Urothelium cell line (cell line): ENCODE measurements around the gene CARS2.
"Not testable (repeated sequence)": the region's sequence is repeated elsewhere in the genome, so short reads cannot be mapped to it uniquely, and the experiment has no call there.

Experiments used
- DNase-seq: peaks from one replicate; pipeline ENCODE4 v3.0.0; 2011; ENCODE audit warnings: low spot score, mixed read lengths
- FAIRE-seq: peaks from 2 replicates; lab custom pipeline; 2011; peaks lifted over from hg19 to GRCh38; lab: Jason Lieb, UNC

CARS2 gene

GRCh38 chr13:110706570-110707372, 855 bp upstream of the CARS2 start:
- FAIRE-seq, result no peak
- no peak for DNase-seq

GRCh38 chr13:110705356-110705825, 525 bp downstream of the CARS2 start:
- DNase-seq (no peak), FAIRE-seq (no peak)

GRCh38 chr13:110702591-110703526, 3.1 kb downstream of the CARS2 start:
- DNase-seq (no peak), FAIRE-seq (no peak)

GRCh38 chr13:110702089-110702488, 3.8 kb downstream of the CARS2 start:
- no peak for FAIRE-seq
- no peak for DNase-seq

- not testable (repeated sequence) for FAIRE-seq, DNase-seq
Measured at GRCh38 chr13:110701061-110701460, 4.9 kb downstream of the CARS2 start.

- DNase-seq (no peak), FAIRE-seq (no peak)
Measured at GRCh38 chr13:110700641-110701040, 5.3 kb downstream of the CARS2 start.

GRCh38 chr13:110700186-110700585, 5.7 kb downstream of the CARS2 start:
- DNase-seq, result no peak
- FAIRE-seq, result no peak

- FAIRE-seq, result no peak
Measured at GRCh38 chr13:110699148-110700145, 6.5 kb downstream of the CARS2 start.

GRCh38 chr13:110698689-110699088, 7.2 kb downstream of the CARS2 start:
- no peak for DNase-seq
- no peak for FAIRE-seq

More at GRCh38 chr13:110699148-110700145, 6.5 kb downstream of the CARS2 start:
- no peak for DNase-seq

- no peak for FAIRE-seq
- DNase-seq, result no peak
Measured at GRCh38 chr13:110697842-110698241, 8.1 kb downstream of the CARS2 start.

GRCh38 chr13:110696776-110697175, 9.1 kb downstream of the CARS2 start:
- no peak for DNase-seq
- no peak for FAIRE-seq

- not testable (repeated sequence) for DNase-seq, FAIRE-seq
Measured at GRCh38 chr13:110695774-110696173, 10.1 kb downstream of the CARS2 start.

GRCh38 chr13:110690516-110690915, 15.4 kb downstream of the CARS2 start:
- DNase-seq, result no peak
- no peak for FAIRE-seq

GRCh38 chr13:110689711-110690110, 16.2 kb downstream of the CARS2 start:
- FAIRE-seq, result no peak

GRCh38 chr13:110689041-110689440, 16.9 kb downstream of the CARS2 start:
- no peak for FAIRE-seq

More at GRCh38 chr13:110689711-110690110, 16.2 kb downstream of the CARS2 start:
- no peak for DNase-seq

GRCh38 chr13:110687736-110688135, 18.2 kb downstream of the CARS2 start:
- DNase-seq, result no peak
- no peak for FAIRE-seq

More at GRCh38 chr13:110689041-110689440, 16.9 kb downstream of the CARS2 start:
- DNase-seq, result no peak

GRCh38 chr13:110685305-110686020, 20.5 kb downstream of the CARS2 start:
- DNase-seq, result no peak
- FAIRE-seq, result no peak

- DNase-seq (no peak), FAIRE-seq (no peak)
Measured at GRCh38 chr13:110684388-110685056, 21.4 kb downstream of the CARS2 start.

GRCh38 chr13:110683921-110684320, 22.0 kb downstream of the CARS2 start:
- no peak for DNase-seq
- no peak for FAIRE-seq
